SK-N-SH (cell line): ENCODE measurements around the gene NEGR1. TPM values are rescaled to one million over a fixed set of nuclear protein-coding genes. Genes with fewer than 3 reads are reported as not detected.

Experiments
- CTCF ChIA-PET: fragments of 300-600, 350-600 bp; formaldehyde crosslinking; extraction: SDS; loops from one replicate; lab custom pipeline; 2021; lab: Yijun Ruan, JAX
- POLR2A ChIA-PET: fragments of 350-600 bp; sonication (Branson Sonifier 250); formaldehyde crosslinking; extraction: SDS; loops from one replicate; lab custom pipeline; 2020; ENCODE audit warnings: antibody characterized with exemption, inconsistent platforms; lab: Yijun Ruan, JAX
- DNase-seq: peaks from one replicate; pipeline ENCODE4 v3.0.0; 2012
- H2AFZ ChIP-seq: fragments of 200-600 bp; sonication (generic); 2 replicates; pipeline ENCODE4 v1.8.1; 2016; ENCODE audit warnings: antibody characterized with exemption, mild to moderate bottlenecking, low read depth
- H3F3A ChIP-seq: fragments of 200-600 bp; sonication (generic); replicated peaks from 2 replicates; pipeline ENCODE3; 2016; ENCODE audit warnings: antibody characterized with exemption, mild to moderate bottlenecking; ENCODE audit not compliant: insufficient read depth
- H3K27ac ChIP-seq, 2 experiments: fragments of 200-500 bp in 1 of 2; fragments of 200-600 bp in 1 of 2; sonication (Bioruptor generic) in 1 of 2; sonication (generic), shearing (Covaris generic) in 1 of 2; 2 replicates each; pipeline versions ENCODE4 v1.5.1 to v1.6.1; 2014 to 2016; ENCODE audit warnings: low read depth in 2 of 2, inconsistent platforms in 1 of 2, low read length in 1 of 2, mild to moderate bottlenecking in 1 of 2, mixed read lengths in 1 of 2
- H3K27me3 ChIP-seq: fragments of 200-600 bp; sonication (generic), shearing (Covaris generic); 2 replicates; pipeline ENCODE4 v1.6.1; 2016; ENCODE audit warnings: mixed run types; ENCODE audit not compliant: insufficient read depth
- H3K36me3 ChIP-seq, 2 experiments: fragments of 200-500 bp in 1 of 2; fragments of 200-600 bp in 1 of 2; sonication (Bioruptor generic) in 1 of 2; sonication (generic) in 1 of 2; replicated peaks in 1 of 2; 2 replicates each; pipeline versions ENCODE3 to v1.5.1; 2014 to 2016; ENCODE audit warnings: low read length in 1 of 2, mild to moderate bottlenecking in 1 of 2; ENCODE audit not compliant: insufficient read depth in 2 of 2, control insufficient read depth in 1 of 2
- H3K4me1 ChIP-seq, 2 experiments: fragments of 200-500 bp in 1 of 2; fragments of 200-600 bp in 1 of 2; sonication (Bioruptor generic) in 1 of 2; sonication (generic), shearing (Covaris generic) in 1 of 2; 2 replicates each; pipeline versions ENCODE4 v1.5.1 to v1.6.1; 2014 to 2016; ENCODE audit warnings: low read depth in 1 of 2, low read length in 1 of 2, mixed run types in 1 of 2; ENCODE audit not compliant: insufficient read depth in 2 of 2, control insufficient read depth in 1 of 2
- H3K4me2 ChIP-seq: fragments of 200-600 bp; sonication (generic), shearing (Covaris generic); 2 replicates; pipeline ENCODE4 v1.6.1; 2017; ENCODE audit warnings: mixed run types
- H3K4me3 ChIP-seq, 2 experiments: fragments of 200-500 bp in 1 of 2; fragments of 200-600 bp in 1 of 2; sonication (Bioruptor generic) in 1 of 2; sonication (generic), shearing (Covaris generic) in 1 of 2; 2 replicates each; pipeline versions ENCODE4 v1.5.1 to v1.8.1; 2014 to 2016; ENCODE audit warnings: low read depth in 2 of 2, inconsistent platforms in 1 of 2, low read length in 1 of 2, mild to moderate bottlenecking in 1 of 2, mixed read lengths in 1 of 2, moderate library complexity in 1 of 2
- H3K79me2 ChIP-seq: fragments of 200-600 bp; sonication (generic); 2 replicates; pipeline ENCODE4 v1.8.1; 2017; ENCODE audit warnings: mild to moderate bottlenecking; ENCODE audit not compliant: insufficient read depth
- H3K9ac ChIP-seq: fragments of 200-600 bp; sonication (generic); 2 replicates; pipeline ENCODE4 v1.6.1; 2017; ENCODE audit warnings: mixed run types
- H3K9me2 ChIP-seq: fragments of 200-600 bp; sonication (generic); 2 replicates; pipeline ENCODE4 v1.6.1; 2017; ENCODE audit warnings: mixed run types
- H3K9me3 ChIP-seq: fragments of 200-600 bp; sonication (generic); 2 replicates; pipeline ENCODE4 v1.6.1; 2017; ENCODE audit warnings: mixed run types, mild to moderate bottlenecking, moderate library complexity
- H4K20me1 ChIP-seq: fragments of 200-600 bp; sonication (generic); 2 replicates; pipeline ENCODE4 v1.6.1; 2017; ENCODE audit warnings: mild to moderate bottlenecking, mixed run types; ENCODE audit not compliant: insufficient read depth
- ELF1 ChIP-seq: IDR thresholded peaks from 2 replicates; pipeline ENCODE4 v1.4.0; 2012
- FOSL2 ChIP-seq: IDR thresholded peaks from 2 replicates; pipeline ENCODE4 v1.4.0; 2012; ENCODE audit warnings: low read depth, mild to moderate bottlenecking, moderate library complexity, borderline replicate concordance
- GATA2 ChIP-seq: sonication (generic); formaldehyde crosslinking; IDR thresholded peaks from 2 replicates; pipeline ENCODE4 v1.5.0; 2020; ENCODE audit warnings: mild to moderate bottlenecking, missing genetic modification reagents
- MEF2A ChIP-seq: IDR thresholded peaks from 2 replicates; pipeline ENCODE4 v1.4.0; 2012; ENCODE audit warnings: low read depth, borderline replicate concordance
- NFIC ChIP-seq: IDR thresholded peaks from 2 replicates; pipeline ENCODE4 v1.4.0; 2012; ENCODE audit warnings: borderline replicate concordance
- RXRA ChIP-seq: IDR thresholded peaks from 2 replicates; pipeline ENCODE4 v1.4.0; 2012; ENCODE audit warnings: low read depth, mild to moderate bottlenecking, borderline replicate concordance
- YY1 ChIP-seq: IDR thresholded peaks from 2 replicates; pipeline ENCODE4 v1.4.0; 2012; ENCODE audit warnings: low read depth, mild to moderate bottlenecking
- WGBS: methylation state at CpG from one replicate; pipeline ENCODE4 v1.1.6; 2017; ENCODE audit warnings: low lambda C conversion rate; 5-methylcytosine and 5-hydroxymethylcytosine counted together
- polyA plus RNA-seq, 3 experiments: library from polyadenylated mRNA; depleted of rRNA; stranded (reverse); fragments of >200 nt; gene quantifications; 2 replicates each; pipeline ENCODE4 v1.2.3, GENCODE V29; 2012
- TF ChIP-seq, protein P1 (sequence below): IDR thresholded peaks from 2 replicates; pipeline ENCODE4 v1.4.0; 2012; ENCODE audit warnings: low read depth, borderline replicate concordance
- TF ChIP-seq, protein P2 (sequence below): fragments of 150-350 bp; IDR thresholded peaks from 2 replicates; pipeline ENCODE4 v1.6.1; 2016; ENCODE audit warnings: mild to moderate bottlenecking, low read depth, low read length
- TF ChIP-seq, protein P3 (sequence below): fragments of 150-350 bp; IDR thresholded peaks from 2 replicates; pipeline ENCODE4 v1.6.1; 2017; ENCODE audit warnings: antibody characterized with exemption, low read length, low read depth, borderline replicate concordance
- TF ChIP-seq, protein P4 (sequence below): IDR thresholded peaks from 2 replicates; pipeline ENCODE4; 2012
- TF ChIP-seq, protein P5 (sequence below): fragments of 200-600 bp; sonication (generic); IDR thresholded peaks from 2 replicates; pipeline ENCODE4 v1.6.1; 2017; ENCODE audit warnings: antibody characterized with exemption, mild to moderate bottlenecking, moderate library complexity

NEGR1 gene
- polyA plus RNA-seq, 1 of the 3 experiments (the other 2 are of a cell fraction) = 0.21 TPM

DNA sequence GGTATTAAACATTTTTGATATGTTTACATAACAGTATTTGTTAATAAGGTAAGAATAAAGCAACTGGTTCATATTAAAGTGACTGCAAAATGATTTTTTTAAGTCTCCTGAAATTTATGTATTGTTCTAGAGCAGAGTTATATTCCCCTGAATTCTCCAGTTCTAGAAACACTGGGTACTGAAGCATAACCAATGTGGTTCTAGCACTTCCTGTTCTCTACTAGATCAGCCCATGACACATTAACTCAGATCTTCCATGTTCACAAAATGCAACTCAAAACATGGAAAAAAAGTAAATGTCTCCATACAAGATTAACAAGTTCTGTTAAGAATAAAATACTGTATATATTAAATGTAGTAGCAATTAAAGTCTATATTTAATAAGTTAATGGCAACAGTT lies 3.9 kb downstream of the NEGR1 start:
- Histone ChIP-seq H3F3A (peaks cover 9% of the 10 kb centered on the region), H3K36me3 (no peaks in the 10 kb centered on the region), H4K20me1 (no peaks in the 10 kb centered on the region), H3K79me2 (no peaks in the 10 kb centered on the region), H3K4me1 (peaks cover 0 to 5% of the 10 kb centered on the region in 2 experiments; a peak in 3 of 4 replicates), H3K4me3 (no peak overlapping the region), H3K9ac (no peak overlapping the region), H3K9me3 (no peaks in the 10 kb centered on the region), H2AFZ (no peak overlapping the region), H3K27ac (no peak overlapping the region), H3K27me3 (no peaks in the 10 kb centered on the region), H3K4me2 (no peak overlapping the region), H3K9me2 (no peaks in the 10 kb centered on the region)
- DNase-seq = no peak
- POLR2A ChIA-PET = no interaction called here
- TF ChIP-seq, protein P1, sequence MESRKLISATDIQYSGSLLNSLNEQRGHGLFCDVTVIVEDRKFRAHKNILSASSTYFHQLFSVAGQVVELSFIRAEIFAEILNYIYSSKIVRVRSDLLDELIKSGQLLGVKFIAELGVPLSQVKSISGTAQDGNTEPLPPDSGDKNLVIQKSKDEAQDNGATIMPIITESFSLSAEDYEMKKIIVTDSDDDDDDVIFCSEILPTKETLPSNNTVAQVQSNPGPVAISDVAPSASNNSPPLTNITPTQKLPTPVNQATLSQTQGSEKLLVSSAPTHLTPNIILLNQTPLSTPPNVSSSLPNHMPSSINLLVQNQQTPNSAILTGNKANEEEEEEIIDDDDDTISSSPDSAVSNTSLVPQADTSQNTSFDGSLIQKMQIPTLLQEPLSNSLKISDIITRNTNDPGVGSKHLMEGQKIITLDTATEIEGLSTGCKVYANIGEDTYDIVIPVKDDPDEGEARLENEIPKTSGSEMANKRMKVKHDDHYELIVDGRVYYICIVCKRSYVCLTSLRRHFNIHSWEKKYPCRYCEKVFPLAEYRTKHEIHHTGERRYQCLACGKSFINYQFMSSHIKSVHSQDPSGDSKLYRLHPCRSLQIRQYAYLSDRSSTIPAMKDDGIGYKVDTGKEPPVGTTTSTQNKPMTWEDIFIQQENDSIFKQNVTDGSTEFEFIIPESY = no peak
- TF ChIP-seq ELF1 = no peak
- TF ChIP-seq, protein P2, sequence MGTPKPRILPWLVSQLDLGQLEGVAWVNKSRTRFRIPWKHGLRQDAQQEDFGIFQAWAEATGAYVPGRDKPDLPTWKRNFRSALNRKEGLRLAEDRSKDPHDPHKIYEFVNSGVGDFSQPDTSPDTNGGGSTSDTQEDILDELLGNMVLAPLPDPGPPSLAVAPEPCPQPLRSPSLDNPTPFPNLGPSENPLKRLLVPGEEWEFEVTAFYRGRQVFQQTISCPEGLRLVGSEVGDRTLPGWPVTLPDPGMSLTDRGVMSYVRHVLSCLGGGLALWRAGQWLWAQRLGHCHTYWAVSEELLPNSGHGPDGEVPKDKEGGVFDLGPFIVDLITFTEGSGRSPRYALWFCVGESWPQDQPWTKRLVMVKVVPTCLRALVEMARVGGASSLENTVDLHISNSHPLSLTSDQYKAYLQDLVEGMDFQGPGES = no peak
- CTCF ChIA-PET = no interaction called here

DNA sequence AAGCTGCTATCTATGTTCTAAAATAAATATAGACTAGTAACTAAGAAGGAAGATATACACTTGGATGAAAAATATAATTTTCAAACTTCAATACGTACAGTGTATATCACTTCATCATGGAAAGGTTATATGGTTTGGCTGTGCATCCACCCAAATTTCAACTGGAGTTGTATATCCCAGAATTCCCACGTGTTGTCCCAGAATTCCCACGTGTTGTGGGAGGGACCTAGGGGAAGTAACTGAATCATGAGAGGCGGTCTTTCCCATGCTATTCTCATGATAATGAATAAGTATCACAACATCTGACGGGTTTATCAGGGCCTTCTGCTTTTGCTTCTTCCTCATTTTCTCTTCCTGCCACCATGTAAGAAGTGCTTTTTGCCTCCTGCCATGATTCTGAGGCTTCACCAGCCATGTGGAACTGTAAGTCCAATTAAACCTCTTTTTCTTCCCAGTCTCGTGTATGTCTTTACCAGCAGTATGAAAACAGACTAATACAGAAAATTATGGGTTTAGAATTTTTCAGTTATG lies 10.7 kb downstream of the NEGR1 start:
- no peak overlapping the region for H3K27ac ChIP-seq
- H3K9me3 ChIP-seq = no peaks in the 10 kb centered on the region
- H3K9ac ChIP-seq = no peak overlapping the region
- H3K79me2 ChIP-seq = no peaks in the 10 kb centered on the region
- no peaks in the 10 kb centered on the region for H3K9me2 ChIP-seq
- H2AFZ ChIP-seq = no peak overlapping the region
- no peaks in the 10 kb centered on the region for H3K36me3 ChIP-seq
- POLR2A ChIA-PET = no interaction called here
- no peak overlapping the region for H3K4me3 ChIP-seq
- no peak for TF ChIP-seq RXRA
- TF ChIP-seq, protein P3, sequence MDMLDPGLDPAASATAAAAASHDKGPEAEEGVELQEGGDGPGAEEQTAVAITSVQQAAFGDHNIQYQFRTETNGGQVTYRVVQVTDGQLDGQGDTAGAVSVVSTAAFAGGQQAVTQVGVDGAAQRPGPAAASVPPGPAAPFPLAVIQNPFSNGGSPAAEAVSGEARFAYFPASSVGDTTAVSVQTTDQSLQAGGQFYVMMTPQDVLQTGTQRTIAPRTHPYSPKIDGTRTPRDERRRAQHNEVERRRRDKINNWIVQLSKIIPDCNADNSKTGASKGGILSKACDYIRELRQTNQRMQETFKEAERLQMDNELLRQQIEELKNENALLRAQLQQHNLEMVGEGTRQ = no peak
- no peak for TF ChIP-seq GATA2 (CRISPR knock-in tag)
- no peak for TF ChIP-seq YY1
- TF ChIP-seq, protein P4, sequence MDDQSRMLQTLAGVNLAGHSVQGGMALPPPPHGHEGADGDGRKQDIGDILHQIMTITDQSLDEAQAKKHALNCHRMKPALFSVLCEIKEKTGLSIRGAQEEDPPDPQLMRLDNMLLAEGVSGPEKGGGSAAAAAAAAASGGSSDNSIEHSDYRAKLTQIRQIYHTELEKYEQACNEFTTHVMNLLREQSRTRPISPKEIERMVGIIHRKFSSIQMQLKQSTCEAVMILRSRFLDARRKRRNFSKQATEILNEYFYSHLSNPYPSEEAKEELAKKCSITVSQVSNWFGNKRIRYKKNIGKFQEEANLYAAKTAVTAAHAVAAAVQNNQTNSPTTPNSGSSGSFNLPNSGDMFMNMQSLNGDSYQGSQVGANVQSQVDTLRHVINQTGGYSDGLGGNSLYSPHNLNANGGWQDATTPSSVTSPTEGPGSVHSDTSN = no peak
- TF ChIP-seq FOSL2 = no peak
- no peak for TF ChIP-seq NFIC
- no peak for TF ChIP-seq MEF2A
- TF ChIP-seq, protein P5, sequence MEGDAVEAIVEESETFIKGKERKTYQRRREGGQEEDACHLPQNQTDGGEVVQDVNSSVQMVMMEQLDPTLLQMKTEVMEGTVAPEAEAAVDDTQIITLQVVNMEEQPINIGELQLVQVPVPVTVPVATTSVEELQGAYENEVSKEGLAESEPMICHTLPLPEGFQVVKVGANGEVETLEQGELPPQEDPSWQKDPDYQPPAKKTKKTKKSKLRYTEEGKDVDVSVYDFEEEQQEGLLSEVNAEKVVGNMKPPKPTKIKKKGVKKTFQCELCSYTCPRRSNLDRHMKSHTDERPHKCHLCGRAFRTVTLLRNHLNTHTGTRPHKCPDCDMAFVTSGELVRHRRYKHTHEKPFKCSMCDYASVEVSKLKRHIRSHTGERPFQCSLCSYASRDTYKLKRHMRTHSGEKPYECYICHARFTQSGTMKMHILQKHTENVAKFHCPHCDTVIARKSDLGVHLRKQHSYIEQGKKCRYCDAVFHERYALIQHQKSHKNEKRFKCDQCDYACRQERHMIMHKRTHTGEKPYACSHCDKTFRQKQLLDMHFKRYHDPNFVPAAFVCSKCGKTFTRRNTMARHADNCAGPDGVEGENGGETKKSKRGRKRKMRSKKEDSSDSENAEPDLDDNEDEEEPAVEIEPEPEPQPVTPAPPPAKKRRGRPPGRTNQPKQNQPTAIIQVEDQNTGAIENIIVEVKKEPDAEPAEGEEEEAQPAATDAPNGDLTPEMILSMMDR = no peak
- DNase-seq = no peak
- 60% methylated on average over 6 of the region's 6 CpGs for WGBS
- CTCF ChIA-PET = interaction anchor here (1.2 kb wide), 1 partner anchor 12 kb away, joined by 3 read pairs; no protein-coding TSS in a partner anchor
- no peaks in the 10 kb centered on the region; a peak in 1 of 4 replicates for H3K4me1 ChIP-seq
- H3K4me2 ChIP-seq = no peak overlapping the region
- no peaks in the 10 kb centered on the region for H3F3A ChIP-seq
- H4K20me1 ChIP-seq = no peaks in the 10 kb centered on the region
- no peaks in the 10 kb centered on the region for H3K27me3 ChIP-seq
